NOMO-1 (cell line): ENCODE measurements around the gene DPYSL4.
A peak's percentile ranks its signal among the peaks of the same experiment; 100 is the strongest.
"Not testable (repeated sequence)": the region's sequence is repeated elsewhere in the genome, so short reads cannot be mapped to it uniquely, and the experiment has no call there.

Source experiments
- DNase-seq, 2 experiments: peaks; one replicate each; lab custom pipeline; 2025; ENCODE audit not compliant: unreplicated experiment in 2 of 2; lab: John Stamatoyannopoulos, UW

Gene DPYSL4

GRCh38 chr10:132205650-132206376 is 19.1 kb downstream of the DPYSL4 start:
- DNase-seq, result no peak

- DNase-seq, result no peak
Measured at GRCh38 chr10:132206377-132206745, 19.6 kb downstream of the DPYSL4 start.

DNA sequence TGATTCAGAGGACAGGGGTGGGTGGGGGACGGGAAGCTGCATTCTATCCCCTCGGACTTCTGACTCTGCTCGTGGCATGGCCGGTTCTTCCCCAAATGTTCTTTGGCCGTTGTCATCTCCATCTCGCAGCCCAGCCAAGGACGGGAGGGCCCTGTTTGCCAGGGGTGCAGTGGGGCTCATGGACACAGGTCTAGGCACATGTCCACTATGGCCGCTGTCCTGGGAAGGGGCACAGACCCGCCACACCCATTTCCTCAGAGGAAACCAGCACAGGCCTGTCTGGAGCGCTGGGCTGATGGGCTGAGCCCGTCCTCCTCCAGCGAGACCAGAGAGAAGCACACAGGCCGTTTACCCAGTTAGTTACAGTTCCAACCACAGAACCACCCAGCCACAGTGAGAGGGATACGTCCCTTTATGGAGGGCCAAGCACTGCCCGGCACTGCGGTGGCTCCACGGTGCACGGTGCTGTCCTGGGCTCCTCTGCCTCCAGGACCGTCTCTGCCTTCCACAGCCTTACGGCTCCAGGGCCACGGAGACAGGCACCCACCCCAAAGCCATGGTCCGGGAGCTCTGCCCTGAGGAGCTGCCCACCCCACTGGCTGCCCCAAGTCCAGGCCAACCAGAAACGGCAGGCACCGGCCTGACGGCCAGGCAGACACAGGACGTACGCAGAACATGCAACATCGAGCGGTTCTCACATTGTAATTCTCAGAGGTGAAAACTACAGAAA is 20.2 kb downstream of the DPYSL4 start:
- no peak for DNase-seq

DNA sequence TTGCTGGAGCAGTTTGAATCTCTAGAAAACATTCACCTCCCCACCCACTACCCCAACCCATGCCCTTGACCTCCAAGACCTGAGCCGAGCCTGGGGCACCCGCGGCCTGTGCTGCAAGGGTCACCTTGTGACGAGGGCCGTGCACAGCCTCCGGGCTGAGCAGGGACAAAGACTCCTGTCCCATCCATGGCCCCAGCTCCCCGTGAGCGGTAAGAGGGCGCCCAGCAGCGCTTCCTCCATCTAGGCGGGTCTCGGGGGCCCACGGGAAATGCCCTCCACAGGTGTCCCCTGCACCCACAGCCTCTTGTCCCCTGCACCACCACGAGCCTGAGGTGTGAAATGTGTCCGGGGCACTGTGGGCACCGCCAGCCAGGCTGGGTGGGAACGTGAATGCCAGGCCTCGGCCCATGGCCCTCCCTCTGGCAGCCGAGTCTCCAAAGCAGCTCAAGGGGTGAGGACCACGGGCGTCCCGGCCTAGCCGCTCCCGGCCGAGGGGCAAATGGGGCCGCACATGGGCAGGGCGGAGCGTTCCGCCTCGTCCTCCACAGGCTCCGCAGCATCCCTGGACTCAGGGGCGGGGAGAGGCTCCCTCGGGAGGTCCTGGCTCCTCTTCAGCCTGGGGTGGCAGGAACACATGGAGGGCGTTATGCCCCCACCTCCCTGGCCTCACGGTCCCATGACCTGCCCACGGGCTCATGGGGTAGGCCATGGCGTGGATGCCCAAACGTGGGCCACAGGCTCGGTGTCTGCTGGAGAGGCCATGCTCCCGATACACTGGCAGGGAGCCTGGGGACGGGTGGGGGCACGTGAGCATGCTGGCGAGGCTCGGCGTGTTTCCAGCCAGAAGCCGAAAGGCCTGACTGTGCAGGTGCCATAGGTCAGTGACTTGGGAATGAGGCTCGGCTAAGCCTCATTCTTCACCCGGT is 21.1 kb downstream of the DPYSL4 start:
- no peak for DNase-seq

- no peak for DNase-seq
Measured at GRCh38 chr10:132208462-132209050, 21.8 kb downstream of the DPYSL4 start.

DNA sequence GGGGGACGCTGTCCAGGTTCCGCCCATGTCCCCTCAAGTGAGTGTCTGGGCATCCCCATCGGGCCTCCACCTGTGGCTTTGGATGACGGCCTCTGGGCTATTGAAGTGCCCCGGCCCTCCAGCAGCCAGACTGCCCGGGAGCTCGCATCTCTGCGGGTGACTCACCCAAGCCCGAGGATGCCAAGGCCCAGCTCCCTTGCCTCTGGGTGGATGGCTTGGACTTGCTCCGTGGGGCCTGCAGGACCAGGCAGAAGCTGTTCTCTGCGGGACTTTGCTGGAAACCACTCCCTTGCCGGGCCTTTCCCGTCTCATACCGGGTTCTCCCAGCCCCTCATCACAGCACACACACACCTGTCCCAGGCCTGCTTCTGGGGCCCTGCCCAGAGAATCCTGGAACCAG is 22.4 kb downstream of the DPYSL4 start:
- no peak for DNase-seq

GRCh38 chr10:132209978-132210530 is 23.3 kb downstream of the DPYSL4 start:
- DNase-seq, result no peak

GRCh38 chr10:132210766-132211165 is 24.0 kb downstream of the DPYSL4 start:
- DNase-seq, result no peak

DNA sequence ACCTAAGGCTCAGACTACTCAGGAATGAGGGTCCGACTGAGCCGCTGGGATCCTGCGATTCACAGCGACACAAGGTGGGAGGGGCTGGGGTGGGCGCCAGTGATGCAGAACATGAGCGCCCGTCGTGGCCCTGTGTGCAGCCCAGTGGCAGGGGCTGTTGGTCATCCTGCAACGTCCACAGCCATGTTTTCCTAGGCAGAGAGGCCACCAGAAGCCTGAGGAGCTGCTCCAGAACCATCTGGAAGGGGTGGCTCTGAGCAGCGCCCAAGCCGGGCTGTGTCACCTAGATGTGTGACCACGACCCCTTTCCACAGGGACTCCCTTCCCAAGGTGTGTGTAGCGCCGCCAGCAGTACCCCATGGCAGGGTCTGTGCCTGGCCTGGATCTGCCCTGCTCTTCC is 24.5 kb downstream of the DPYSL4 start:
- DNase-seq, result no peak

DNA sequence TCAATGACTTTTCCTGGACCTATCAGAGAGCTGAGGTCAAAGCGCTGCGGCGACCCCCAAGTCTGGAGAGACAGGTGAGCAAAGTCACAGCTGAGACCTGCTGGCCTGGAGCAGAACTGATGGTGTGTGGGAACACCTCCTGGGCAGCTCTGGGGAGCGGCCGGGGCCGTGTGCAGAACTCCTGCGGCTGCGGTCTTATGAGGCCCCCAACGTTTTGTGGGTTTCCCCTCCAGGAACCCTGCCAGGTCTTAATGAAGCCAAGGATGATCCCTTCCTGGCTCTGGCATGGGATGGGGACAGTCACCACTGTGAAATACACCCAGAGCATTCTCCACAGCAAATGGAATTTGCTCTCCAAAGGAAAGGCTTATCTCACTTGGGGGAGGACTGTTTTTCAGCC is 26.1 kb downstream of the DPYSL4 start:
- DNase-seq, result no peak

- no peak for DNase-seq
Measured at GRCh38 chr10:132213917-132214316, 27.2 kb downstream of the DPYSL4 start.

DNA sequence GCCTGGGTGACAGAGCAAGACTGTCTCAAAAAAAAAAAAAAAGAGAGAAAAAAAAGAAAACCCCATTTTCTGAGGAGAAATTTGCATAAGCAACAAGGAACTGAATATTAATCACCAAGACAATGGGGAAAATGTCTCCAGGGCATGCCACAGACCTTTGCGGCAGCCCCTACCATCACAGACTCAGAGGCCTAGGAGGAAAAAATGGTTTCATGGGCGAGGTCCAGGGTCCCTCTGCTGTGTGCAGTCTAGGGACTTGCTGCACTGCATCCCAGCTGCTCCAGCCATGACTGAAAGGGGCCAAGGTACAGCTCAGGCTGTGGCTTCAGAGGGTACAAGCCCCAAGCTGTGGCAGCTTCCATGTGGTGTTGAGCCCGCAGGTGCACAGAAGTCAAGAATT is 29.7 kb downstream of the DPYSL4 start:
- DNase-seq, result not testable (repeated sequence)

DNA sequence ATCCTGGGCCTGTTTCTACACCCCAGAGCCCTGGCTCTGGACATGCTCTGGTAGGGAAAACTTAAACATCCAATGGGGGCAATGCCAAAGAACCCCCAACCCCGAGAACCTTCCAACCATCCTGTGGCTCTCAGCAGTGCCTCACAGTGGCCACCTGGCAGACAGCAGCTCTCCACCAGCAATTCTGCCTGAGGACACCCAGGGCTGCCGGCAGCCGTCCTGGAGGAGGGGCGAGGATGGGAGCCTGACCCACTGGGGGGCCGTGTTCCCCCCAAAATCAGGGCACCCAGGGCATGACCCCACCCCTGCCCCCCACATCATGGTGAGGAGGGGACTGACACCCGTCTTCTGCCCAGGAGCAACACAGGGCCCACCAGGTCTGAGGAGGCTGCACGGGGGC is 32.7 kb downstream of the DPYSL4 start:
- DNase-seq, result no peak

- no peak for DNase-seq
Measured at GRCh38 chr10:132220061-132220460, 33.3 kb downstream of the DPYSL4 start.

GRCh38 chr10:132220996-132221395 is 34.2 kb downstream of the DPYSL4 start:
- DNase-seq, result not testable (repeated sequence)

DNA sequence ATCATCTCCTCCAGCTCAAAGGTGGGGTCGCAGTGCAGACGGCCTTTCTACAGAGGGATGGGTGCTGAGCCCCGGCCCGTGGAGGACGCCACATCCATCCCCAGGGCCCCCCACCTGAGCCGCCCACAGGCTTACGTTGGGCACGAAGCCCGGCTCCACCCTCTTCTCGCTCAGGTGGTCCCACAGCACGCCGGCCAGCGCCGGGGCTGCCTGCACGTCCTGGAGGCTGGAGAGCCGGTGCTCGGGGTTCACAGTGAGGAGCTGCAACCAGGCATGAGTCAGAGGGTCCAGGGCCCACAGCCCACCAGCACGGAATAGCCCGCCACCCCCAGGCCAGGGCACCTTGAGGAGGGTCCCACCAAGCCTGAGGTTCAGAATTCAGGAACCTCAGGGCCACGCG is 36.0 kb downstream of the DPYSL4 start:
- DNase-seq, result no peak

DNA sequence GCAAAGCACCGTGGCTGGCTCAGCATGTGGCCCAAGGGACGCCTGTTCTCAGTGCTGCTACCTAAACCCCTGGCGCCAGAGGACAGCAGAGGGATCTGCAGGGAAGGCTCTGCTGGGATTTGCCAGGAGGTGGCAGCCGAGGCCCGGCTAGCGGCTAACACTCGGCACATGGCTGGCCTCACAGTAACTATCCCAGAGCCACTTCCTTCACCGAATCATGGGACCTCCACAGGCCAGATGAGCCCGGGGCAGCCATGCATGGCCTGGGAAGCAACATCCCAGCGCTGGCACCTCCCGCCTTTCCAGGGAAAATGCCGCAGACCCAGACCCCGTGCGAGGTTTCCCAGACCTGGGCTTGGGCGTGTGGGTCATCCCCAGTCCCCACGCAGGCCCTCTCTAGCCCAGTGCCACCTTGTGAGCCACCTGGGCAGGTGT is 36.4 kb downstream of the DPYSL4 start:
- peak; percentile 74 to 80 for DNase-seq

GRCh38 chr10:132223611-132224342 is 37.0 kb downstream of the DPYSL4 start:
- no peak for DNase-seq

- DNase-seq, result no peak
Measured at GRCh38 chr10:132224343-132225072, 37.8 kb downstream of the DPYSL4 start.
